Mucosa of gallbladder (tissue), 1 donor: ENCODE results near the gene HAGHL. TPM values are rescaled to one million over a fixed set of nuclear protein-coding genes. Genes with fewer than 3 reads are reported as not detected.
"Not testable (repeated sequence)": the region's sequence is repeated elsewhere in the genome, so short reads cannot be mapped to it uniquely, and the experiment has no call there.

Experiments used
- DNase-seq: peaks from one replicate; pipeline ENCODE4 v3.0.0-alpha.2; 2020; ENCODE audit warnings: low spot score
- total RNA-seq: library from RNA; stranded (reverse); gene quantifications from one replicate; pipeline ENCODE4 v1.2.1, GENCODE V29; 2021
- donor health status: DM: no; HTN: no; CAD: no.

The HAGHL gene
- total RNA-seq, 1 donor from 2014 or later, result 13.4 TPM

- no peak for DNase-seq
These were observed 43.5 kb downstream of the HAGHL start for GRCh38 chr16:770411-770810.

DNA sequence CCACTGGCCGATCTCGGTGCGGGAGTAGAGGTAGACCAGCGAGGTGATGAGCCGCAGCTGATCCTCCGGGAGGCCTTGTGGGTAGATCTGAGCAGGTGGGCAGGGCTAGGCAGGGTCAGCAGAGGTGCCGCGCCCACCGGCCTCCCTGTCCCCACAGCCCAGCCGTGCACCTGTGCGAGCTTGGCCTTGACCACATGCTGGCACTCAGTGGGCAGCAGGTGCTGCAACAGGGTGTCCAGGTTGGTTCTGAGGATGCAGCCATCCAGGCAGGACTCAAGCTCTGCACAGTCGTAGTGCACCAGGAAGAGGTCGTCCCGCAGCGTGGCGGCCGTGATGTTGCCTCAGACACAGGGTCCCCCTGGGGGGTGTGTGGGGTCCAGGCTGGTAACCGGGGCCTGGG, 46.1 kb downstream of the HAGHL start:
- DNase-seq, result no peak

DNA sequence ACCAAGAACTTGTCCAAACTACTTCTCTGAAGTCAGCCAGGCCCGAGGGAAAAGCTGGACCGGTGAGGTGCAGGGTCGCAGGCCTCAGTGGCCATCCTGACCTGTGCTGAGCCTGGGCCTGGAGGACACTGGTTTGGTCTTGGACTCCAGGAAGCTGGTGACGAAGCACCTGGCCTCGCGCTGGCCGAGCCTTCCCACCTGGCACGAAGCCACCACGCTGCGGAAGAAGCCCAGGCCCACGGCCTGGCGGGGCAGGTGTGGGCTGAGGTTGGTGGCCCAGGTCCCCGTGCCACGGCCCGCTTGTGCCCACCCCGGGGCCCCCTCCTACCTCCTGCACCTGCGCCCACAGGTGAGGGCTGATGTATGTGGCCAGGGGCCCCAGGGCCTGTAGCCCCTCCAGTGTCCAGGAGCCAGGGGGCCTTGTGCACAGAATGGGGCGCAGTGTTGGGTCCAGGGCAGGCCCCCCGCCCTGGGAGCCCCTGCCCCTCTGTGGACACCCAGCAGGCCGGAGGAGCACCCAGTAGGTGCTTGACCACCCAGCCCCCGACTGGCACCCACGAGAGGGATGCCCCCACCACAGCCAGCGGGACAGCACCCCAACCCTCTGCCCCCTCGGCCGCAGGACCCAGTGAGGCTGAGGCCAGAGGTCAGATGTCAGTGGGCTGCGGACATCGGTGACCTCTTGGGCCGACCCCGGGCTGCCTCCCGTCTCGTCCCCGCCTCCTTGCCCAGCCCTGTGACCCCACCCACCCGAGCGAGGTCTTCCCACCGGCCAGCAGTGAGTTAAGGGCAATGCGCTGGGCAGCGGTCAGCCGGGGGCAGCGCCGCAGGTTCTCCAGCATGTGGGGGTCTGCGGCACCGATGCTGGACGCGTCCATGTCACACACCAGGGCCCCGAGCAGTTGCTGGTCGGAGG, 47.4 kb downstream of the HAGHL start:
- DNase-seq, result no peak

DNA sequence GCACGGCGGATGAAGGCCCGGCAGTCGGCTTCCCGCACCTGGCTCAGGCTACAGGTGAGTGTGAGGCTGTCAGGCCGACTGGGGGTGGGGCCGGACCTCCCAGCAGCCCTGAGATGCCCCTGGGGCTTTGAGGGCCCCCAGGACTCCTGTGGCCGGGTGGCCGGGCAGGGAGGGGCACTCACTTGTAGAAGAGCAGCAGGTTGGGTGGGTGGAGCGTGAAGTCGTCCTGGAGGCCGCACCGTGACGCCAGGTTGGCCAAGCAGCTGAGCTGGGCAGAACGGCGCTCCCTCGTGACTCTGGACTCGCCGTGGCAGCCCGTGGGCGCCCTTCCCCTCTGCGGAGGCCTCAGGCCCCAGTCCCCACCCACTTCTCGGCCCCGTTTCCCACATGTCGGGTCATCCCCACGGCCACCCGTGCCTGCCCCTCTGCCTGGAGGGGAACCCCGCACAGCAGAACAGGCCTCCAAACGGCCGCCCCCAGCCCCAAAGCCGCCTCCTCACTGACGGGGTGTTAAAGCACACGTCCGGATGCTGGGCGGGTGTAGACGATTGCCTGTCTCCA, 48.4 kb downstream of the HAGHL start:
- DNase-seq, result no peak

DNA sequence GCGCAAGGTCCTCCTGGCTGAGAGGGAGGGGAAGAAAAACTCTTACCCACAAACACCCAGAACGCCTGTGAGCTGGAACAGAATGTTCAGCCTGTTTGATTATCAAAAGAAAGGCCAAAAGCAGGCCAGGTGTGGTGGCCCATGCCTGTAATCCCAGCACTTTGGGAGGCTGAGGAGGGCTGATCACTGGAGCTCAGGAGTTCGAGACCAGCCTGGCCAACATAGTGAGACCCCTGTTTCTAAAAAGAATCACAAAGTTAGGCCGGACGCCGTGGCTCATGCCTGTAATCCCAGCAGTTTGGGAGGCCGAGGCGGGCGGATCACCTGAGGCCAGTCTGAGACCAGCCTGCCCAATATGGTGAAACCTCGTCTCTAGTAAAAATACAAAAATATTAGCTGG, 49.4 kb downstream of the HAGHL start:
- DNase-seq, result not testable (repeated sequence)

DNA sequence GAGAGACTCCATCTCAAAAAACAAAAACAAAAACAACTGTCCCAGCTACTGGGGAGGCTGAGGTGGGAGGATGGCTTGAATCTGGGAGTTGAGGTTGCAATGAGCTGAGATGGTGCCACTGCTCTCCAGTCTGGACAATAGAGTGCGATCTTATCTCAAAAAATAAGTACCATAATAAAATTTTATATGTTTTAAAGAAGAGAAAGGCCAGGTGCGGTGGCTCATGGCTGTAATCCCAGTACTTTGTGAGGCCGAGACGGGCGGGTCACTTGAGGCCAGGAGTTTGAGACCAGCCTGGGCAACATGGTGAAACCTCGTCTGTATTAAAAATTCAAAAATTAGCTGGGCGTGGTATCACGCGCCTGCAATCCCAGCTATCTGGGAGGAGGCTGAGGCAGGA, 49.9 kb downstream of the HAGHL start:
- DNase-seq, result no peak

- DNase-seq, result no peak
These were observed 50.9 kb downstream of the HAGHL start for GRCh38 chr16:777826-778225.

GRCh38 chr16:778447-778846, 51.5 kb downstream of the HAGHL start:
- DNase-seq, result no peak

DNA sequence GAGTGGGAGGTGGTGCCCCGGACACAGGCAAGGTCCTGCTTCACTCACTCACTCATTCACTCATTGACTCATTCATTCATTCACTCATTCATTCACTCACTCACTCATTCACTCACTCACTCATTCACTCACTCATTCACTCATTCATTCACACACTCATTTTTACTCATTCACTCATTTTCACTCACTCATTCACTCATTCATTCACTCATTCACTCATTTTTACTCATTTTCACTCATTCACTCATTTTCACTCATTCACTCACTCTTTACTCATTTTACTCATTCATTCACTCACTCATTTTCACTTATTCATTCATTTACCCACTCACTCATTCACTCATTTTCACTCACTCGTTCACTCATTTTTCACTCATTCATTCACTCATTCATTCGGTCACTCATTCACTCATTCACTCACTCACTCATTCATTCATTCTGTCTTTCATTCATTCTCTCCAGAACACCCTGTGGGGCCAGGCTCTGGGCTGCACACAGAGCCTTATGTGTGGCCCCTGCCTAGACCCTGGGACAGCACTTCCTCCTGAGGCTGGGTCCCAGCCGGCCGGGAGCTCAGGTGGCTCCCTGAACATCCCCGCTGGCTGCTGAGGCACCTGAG, 52.1 kb downstream of the HAGHL start:
- no peak for DNase-seq

Other genes with a start within 250 kb of the HAGHL start
- 75.4 TPM for gene CAPN15, start 199.4 kb upstream of the HAGHL start, total RNA-seq
- gene PRR35, start 166.7 kb upstream of the HAGHL start, total RNA-seq, result not detected
- 1.2 TPM for gene NHLRC4, start 160.1 kb upstream of the HAGHL start, total RNA-seq
- gene PIGQ, start 157.1 kb upstream of the HAGHL start, total RNA-seq, result 117 TPM
- gene RAB40C, start 137.0 kb upstream of the HAGHL start, total RNA-seq, result 33.1 TPM
- 1.7 TPM for gene WFIKKN1, start 96.1 kb upstream of the HAGHL start, total RNA-seq
- 69.3 TPM for gene METTL26, start 90.8 kb upstream of the HAGHL start, total RNA-seq
- 67.6 TPM for gene MCRIP2, start 85.3 kb upstream of the HAGHL start, total RNA-seq
- 62.4 TPM for gene WDR90, start 77.7 kb upstream of the HAGHL start, total RNA-seq
- 125 TPM for gene RHOT2, start 59.0 kb upstream of the HAGHL start, total RNA-seq
- 5.5 TPM for gene RHBDL1, start 51.4 kb upstream of the HAGHL start, total RNA-seq
- 125 TPM for gene STUB1, start 46.7 kb upstream of the HAGHL start, total RNA-seq
- 66.7 TPM for gene JMJD8, start 42.8 kb upstream of the HAGHL start, total RNA-seq
- gene WDR24, start 36.7 kb upstream of the HAGHL start, total RNA-seq, result 14.8 TPM
- gene FBXL16, start 21.3 kb upstream of the HAGHL start, total RNA-seq, result 0.78 TPM
- 62.0 TPM for gene METRN, start 12.0 kb upstream of the HAGHL start, total RNA-seq
- gene ANTKMT, start 6.0 kb upstream of the HAGHL start, total RNA-seq, result 54.7 TPM
- 3.3 TPM for gene CCDC78, start 663 bp upstream of the HAGHL start, total RNA-seq
- 47.1 TPM for gene CIAO3, start 13.9 kb downstream of the HAGHL start, total RNA-seq
- 53.1 TPM for gene MSLN, start 33.6 kb downstream of the HAGHL start, total RNA-seq
- gene RPUSD1, start 61.3 kb downstream of the HAGHL start, total RNA-seq, result 18.5 TPM
- 17.3 TPM for gene CHTF18, start 61.5 kb downstream of the HAGHL start, total RNA-seq
- gene GNG13, start 73.6 kb downstream of the HAGHL start, total RNA-seq, result not detected
- gene LMF1, start 243.9 kb downstream of the HAGHL start, total RNA-seq, result 19.6 TPM